ENCODE data around the gene PTPRK.

DNA sequence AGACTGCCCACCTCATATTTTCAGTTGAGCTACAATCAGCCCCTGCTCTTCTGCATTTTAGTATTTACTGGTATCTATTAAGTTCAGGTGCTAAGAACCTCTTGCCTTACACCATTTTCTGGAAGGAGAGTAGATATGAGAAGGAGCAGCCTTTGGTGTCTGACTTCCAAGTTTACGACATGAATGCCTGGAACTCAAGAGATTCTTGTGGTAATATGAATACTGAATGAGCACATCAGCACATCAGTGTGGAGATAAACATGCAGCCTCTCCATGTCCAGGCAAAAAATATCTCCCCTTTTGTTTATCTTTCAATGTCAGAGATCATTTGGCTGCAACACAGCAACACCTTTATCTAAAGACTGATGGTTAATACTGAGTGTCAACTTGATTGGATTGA lies 553.8 kb downstream of the PTPRK start:
- TF ChIP-seq, protein P1, sequence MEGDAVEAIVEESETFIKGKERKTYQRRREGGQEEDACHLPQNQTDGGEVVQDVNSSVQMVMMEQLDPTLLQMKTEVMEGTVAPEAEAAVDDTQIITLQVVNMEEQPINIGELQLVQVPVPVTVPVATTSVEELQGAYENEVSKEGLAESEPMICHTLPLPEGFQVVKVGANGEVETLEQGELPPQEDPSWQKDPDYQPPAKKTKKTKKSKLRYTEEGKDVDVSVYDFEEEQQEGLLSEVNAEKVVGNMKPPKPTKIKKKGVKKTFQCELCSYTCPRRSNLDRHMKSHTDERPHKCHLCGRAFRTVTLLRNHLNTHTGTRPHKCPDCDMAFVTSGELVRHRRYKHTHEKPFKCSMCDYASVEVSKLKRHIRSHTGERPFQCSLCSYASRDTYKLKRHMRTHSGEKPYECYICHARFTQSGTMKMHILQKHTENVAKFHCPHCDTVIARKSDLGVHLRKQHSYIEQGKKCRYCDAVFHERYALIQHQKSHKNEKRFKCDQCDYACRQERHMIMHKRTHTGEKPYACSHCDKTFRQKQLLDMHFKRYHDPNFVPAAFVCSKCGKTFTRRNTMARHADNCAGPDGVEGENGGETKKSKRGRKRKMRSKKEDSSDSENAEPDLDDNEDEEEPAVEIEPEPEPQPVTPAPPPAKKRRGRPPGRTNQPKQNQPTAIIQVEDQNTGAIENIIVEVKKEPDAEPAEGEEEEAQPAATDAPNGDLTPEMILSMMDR (IDR thresholded peaks at IDR 0.05) = no peak
- TF ChIP-seq ZFX (IDR thresholded peaks at IDR 0.05; ENCODE audit: borderline replicate concordance) = no peak

Data from 22Rv1 (cell line).